GM19468 (cell line): Measurements from ENCODE around the gene EIF4ENIF1.
"Not testable (repeated sequence)": the region's sequence is repeated elsewhere in the genome, so short reads cannot be mapped to it uniquely, and the experiment has no call there.

ENCODE experiments used
- ATAC-seq: cut with Tn5 transposase; IDR thresholded peaks from one replicate; pipeline ENCODE4 v1.9.1; 2021; ENCODE audit warnings: mild to moderate bottlenecking, moderate library complexity, moderate number of reproducible peaks; ENCODE audit not compliant: unreplicated experiment; ENCODE audit errors: extremely low read depth

The EIF4ENIF1 gene, protein sequence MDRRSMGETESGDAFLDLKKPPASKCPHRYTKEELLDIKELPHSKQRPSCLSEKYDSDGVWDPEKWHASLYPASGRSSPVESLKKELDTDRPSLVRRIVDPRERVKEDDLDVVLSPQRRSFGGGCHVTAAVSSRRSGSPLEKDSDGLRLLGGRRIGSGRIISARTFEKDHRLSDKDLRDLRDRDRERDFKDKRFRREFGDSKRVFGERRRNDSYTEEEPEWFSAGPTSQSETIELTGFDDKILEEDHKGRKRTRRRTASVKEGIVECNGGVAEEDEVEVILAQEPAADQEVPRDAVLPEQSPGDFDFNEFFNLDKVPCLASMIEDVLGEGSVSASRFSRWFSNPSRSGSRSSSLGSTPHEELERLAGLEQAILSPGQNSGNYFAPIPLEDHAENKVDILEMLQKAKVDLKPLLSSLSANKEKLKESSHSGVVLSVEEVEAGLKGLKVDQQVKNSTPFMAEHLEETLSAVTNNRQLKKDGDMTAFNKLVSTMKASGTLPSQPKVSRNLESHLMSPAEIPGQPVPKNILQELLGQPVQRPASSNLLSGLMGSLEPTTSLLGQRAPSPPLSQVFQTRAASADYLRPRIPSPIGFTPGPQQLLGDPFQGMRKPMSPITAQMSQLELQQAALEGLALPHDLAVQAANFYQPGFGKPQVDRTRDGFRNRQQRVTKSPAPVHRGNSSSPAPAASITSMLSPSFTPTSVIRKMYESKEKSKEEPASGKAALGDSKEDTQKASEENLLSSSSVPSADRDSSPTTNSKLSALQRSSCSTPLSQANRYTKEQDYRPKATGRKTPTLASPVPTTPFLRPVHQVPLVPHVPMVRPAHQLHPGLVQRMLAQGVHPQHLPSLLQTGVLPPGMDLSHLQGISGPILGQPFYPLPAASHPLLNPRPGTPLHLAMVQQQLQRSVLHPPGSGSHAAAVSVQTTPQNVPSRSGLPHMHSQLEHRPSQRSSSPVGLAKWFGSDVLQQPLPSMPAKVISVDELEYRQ

DNA sequence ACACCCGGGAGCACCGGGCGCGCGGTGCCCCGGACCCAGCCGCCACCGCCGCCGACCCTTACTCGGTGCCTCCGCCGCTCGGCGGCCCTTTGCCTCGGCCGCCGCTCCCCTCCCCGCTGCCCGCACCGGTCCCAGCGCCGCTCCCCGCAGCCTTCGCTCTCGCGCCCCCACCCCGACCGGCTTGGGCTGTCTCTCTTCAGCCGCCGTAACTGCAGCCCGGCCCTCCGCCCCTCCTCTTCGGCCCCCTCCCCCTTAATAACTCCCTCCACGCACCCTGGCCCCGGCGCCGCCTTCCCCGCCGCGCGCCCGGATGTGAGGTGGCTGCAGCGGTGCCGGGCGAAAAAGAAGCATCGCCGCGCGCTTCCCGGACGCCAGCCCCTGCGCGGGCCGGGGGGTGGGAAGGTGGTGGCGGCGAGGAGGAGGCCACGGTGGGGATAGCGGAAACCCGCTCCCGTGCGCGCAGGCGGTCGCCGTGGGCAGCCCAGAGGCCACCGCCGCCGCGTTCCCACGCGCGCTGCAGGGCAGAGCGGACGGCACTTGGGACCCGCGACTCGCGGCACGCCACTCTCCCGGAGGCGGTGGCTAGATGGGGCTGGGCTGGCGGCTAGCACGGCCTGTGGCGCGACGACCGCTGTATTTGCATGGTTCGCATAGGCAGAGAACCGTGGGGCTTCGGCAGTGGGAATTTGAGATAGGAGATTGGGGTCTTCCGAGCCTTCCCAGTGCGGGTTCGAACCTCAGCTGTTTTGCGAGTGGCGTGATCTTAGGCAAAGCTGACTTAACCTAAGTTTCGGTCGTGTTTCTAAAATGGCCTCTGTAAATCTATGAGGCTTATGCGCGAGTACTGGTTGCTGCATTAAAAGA lies at the start of gene EIF4ENIF1:
Gene EIF4ENIF1, minus strand, starts transcription at position 211 of the 864 bp plus-strand sequence. CDS start 1,124 bp downstream, outside the sequence.
- ATAC-seq = no peak

DNA sequence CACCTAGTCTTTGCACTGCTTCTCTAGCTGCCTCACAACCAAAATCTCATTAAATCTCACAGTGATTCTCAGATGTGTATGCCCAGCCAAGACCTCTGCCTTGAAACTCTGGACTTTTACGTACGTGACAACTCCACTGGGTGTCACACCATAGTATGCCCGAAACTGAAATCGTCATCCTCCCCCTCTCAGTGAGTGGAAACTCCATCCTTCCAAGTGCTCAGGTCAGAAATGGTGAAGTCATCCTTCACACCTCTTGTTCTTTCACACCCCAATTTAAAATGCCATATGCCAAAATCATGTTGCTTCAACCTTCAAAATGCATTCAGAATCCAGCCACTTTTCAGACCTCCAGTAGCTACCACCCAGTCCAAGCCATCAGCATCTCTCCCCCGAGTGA lies 49.2 kb upstream of the EIF4ENIF1 start:
- ATAC-seq = no peak

DNA sequence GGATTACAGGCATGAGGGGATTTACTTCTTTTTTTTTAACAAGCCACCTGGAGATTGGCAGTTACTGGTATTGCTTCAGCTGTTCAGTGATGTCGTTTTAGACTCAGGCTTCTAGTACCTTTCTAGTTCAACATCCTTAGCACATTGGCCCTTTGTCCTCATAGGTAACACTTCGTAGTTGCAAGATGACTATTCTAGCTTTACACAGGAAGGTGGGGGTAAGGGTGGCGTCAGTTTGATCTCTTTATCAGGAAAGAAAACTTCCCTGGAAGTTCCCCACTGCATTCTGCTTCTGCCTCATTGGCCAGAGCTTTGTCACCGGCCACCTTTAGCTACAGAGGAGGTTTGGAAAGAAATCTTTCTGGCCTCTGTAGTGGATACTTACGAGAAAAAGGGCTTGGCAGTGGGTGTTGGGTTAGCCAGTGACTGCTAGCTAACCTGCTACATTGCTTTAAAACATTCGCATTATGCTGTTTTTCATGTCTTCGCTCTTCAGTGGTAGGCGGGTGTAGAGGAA lies 47.4 kb upstream of the EIF4ENIF1 start:
- peak; percentile 39 for ATAC-seq

DNA sequence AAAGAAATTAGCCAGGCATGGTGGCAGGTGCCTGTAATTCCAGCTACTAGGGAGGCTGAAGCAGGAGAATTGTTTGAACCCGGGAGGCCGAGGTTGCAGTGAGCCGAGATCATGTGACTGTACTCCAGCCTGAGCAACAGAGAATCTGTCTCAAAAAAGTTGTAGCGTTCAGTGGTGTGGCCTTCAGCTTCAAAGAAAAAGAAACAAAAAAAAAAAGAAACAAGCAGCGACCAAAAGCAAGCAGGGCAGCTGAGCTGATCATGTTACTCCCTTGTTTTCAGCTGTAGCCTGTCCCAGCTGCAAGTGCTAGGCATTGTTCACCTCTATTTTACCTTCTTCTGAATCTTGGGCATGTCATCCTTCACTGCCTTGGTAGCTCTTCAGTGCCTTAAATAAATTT lies 43.7 kb upstream of the EIF4ENIF1 start:
- ATAC-seq = no peak

DNA sequence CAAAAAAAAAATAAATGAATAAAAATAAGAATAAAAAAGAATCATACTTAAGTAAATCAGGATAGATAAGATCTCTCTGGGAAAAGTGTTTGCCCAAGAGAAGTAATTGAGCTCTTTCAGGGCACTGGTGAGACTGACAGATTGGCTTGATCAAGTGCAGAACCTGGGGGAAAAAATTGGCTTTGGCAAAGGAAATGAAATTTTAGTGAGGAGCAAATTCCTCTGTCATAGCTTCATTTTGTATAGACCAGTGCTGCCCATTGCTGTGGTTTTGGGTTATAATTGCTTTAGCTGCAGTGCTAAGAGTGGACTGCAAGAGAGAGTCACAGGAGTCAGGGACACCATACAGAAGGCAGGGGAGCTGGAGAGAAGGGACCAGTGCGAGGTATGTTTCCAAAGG lies 42.4 kb upstream of the EIF4ENIF1 start:
- ATAC-seq = no peak

DNA sequence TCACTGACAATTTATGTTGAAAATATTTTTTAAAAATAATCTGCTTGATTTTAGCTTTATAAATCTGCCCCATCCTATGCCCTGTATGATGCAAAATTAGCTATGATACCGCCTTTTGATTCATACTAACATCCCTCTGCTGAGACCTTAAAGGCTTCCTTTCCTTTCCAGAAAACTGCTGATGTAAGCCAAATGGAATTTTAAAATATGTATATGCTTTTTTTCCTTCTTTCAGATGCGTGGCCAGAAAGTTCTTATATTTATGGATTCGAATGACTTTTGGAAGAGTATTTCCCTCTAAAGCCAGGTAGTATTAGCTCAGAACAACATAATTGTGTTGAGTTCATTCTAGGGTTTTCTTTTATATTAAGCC lies 41.2 kb upstream of the EIF4ENIF1 start:
- no peak for ATAC-seq

DNA sequence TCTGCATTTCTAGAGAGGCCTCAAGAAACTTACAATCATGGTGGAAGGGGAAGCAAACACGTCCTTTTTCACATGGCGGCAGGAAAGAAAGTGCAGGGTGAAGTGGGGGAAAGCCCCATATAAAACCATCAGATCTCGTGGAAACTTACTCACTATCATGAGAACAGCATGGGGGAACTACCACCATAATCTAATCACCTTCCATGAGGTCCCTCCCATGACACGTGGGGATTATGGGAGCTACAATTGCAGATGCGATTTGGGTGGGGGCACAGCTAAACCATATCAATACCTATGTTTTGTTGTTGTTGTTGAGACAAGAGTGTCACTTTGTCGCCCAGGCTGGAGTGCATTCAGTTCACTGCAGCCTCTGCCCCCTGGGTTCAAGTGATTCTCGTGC lies 36.6 kb upstream of the EIF4ENIF1 start:
- ATAC-seq = no peak

DNA sequence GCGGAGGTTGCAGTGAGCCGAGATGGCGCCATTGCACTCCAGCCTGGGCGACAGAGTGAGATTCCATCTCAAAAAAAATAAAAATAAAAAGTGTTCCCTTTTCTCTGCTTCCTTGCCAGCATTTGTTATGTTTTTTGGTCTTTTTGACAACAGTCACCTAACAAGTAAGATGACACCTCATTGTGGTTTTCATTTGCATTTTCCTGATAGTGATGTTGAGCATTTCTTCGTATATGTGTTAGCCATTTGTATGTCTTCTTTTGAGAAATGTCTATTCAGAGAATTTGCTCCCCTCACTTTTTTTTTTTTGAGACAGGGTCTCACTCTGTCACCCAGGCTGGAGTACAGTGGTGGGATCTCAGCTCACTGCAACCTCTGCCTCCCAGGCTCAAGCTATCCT lies 34.5 kb upstream of the EIF4ENIF1 start:
- ATAC-seq = not testable (repeated sequence)

DNA sequence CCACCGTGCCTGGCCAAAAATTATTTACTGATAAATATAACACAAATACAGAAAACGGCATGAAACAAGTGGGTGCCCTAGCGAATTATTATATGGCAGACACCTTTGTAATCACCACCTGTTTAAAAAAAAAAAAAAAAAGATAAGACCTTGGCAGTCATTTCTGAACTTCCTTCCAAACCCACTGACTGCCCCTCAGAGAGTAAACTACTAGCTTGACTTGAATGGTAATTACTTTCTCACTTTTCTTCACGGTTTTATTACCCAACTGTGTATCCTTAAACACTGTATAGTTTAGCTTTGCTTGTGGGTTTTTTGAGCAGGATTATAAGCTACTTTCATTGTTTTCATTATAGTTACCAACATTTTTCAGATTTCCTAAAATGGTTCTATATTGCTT lies 30.4 kb upstream of the EIF4ENIF1 start:
- no peak for ATAC-seq

DNA sequence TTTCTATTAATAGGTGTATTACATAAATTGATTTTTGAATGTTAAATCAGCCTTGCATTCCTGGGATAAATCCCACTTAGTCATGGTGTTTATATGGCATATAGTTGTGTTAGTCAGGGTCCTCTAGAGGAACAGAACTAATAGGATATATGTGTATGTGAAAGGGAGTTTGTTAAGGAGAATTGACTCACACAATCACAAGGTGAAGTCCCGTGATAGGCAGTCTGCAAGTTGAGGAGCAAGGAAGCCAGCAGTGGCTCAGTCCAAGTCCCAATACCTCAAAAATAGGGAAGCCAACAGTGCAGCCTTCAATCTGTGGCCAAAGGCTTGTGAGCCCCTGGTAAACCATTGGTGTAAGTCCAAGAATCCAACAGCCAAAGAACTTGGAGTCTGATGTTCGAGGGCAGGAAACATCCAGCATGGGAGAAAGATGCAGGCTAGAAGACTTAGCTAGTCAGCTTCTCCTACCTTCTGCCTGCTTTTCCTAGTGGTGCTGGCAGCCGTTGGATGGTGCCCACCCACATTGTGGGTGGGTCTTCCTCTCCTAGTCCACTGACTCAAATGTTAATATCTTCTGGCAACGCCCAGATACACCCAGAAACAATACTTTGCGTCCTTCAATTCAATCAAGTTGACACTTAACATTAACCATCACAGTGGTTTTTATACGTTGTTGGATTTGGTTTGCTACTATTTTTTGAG lies 19.6 kb upstream of the EIF4ENIF1 start:
- no peak for ATAC-seq

DNA sequence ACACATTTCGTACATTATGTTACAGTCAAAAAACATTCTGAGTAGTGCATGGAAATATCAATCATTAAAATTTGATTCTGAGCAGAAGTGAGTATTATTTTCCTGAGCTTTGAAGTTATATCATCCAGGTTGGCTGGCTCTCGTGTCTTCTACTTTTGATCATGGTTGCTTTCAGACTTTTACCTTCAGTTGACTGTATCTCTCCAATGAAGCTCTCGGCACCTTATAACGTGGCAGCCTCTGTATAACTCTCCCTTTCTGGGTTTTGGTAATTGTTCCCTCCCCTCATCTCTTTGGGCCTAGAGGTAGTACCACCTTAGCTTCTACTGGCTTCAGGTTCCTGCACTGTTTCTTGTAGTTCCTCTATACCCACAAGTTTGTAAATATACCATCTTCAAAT lies 18.9 kb upstream of the EIF4ENIF1 start:
- ATAC-seq = no peak

DNA sequence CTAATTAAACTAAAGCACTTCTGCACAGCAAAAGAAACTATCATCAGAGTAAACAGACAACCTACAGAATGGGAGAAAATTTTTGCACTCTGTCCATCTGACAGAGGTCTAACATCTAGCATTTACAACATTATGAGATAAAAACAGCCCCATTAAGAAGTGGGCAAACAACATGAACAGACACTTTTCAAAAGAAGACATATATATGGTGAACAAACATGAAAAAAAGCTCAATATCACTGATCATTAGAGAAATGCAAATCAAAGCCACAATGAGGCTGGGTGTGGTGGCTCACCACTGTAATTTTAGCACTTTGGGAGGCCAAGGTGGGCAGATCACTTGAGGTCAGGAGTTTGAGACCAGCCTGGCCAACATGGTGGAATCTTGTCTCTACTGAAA lies 17.9 kb upstream of the EIF4ENIF1 start:
- not testable (repeated sequence) for ATAC-seq

DNA sequence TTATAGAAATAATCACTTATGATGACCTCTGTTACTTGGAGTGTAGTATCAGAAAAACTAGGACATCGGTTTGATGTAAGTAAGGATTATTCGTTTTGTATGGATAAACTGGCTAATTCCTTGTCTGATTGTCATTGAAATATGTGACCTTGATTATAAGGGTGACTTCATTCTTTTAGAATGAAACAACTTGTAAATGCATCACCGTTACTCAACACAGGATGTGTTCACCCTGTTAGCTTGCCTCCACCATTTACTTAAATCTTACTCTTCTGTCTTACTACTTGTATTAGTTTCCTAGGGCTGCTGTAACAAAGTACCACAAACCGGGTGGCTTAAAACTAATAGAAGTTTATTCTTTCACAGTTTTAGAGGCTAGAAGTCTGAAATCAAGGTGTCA lies 14.6 kb upstream of the EIF4ENIF1 start:
- no peak for ATAC-seq

DNA sequence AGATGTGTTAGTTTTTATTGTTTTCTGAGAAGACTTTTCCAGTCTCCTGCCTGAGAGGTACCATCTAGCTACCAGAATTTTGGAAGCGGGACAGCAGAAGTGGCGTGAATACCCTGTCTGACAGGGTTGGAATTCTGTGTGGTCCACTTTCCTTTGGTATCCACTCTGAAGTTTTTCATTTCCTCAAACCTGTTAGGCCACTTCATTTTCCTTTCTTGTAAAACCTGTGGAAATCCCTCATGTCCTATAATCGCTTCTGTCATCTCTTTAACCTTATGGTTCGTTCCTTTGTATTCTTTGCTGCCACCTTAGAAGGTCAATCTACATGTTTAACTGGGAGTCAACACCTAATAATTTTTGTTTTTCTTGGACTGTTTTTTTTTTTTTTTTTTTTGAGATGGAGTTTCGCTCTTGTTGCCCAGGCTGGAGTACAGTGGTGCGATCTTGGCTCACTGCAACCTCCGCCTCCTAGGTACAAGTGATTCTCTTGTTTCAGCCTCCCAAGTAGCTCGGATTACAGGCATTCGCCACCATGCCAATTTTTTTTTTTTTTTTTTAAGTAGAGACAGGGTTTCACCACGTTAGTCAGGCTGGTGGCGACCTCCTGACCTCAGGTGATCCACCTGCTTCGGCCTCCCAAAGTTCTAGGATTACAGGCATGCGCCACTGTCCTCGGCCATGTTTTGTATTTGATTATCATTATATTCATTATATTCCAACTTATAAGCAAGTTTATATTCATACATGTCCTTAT lies 13.7 kb upstream of the EIF4ENIF1 start:
- no peak for ATAC-seq

DNA sequence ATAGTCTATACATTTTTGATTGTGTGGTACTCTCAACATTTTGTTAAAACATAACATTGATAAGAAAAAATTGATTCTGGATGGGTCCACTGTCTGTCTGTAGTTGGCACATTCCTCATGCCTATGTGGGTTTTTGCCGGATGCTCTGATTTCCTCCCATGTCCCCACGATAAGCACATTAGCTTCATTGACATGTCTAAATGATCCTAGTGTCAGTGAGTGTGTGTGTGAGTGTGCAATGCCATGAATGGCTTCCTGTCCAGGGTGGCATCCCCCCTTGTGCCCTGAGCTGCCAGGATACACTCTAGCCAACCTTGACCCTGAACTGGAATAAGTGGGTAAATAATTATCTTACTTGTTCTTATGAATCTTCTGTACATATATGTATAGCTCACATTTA lies 12.1 kb upstream of the EIF4ENIF1 start:
- no peak for ATAC-seq

DNA sequence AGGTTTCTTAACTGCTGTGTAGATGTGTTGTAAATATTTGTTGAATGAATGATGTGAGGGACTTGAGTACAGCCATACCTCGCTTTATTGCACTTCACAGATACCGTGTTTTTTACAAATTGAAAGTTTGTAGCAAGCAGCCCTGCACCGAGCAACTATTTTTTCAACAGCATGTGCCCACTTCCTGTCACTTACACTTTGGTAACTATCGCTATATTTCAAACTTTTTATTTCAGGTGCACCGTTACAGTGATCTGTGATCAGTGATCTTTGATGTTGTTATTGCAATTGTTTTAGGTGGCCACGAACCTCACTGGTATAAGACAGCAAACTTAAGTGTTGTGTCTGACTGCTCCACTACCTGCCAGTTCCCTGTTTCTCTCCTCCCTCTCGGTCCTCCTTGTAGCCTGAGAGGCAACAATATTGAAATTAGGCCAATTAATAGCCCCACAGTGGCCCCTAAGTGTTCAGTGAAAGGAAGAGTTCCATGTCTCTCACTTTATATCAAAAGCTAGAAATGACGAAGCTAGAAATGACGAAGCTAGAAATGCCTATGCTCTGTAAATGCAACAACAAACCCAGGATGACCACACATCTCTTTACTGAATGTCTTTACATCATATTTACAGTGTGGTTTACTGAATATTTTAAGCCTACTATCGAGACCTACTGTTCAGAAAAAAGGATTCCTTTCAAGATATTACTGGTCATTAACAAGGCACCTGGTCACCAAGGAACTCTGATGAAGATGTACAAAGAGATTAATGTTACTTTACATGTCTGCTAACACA lies 7.7 kb upstream of the EIF4ENIF1 start:
- no peak for ATAC-seq

DNA sequence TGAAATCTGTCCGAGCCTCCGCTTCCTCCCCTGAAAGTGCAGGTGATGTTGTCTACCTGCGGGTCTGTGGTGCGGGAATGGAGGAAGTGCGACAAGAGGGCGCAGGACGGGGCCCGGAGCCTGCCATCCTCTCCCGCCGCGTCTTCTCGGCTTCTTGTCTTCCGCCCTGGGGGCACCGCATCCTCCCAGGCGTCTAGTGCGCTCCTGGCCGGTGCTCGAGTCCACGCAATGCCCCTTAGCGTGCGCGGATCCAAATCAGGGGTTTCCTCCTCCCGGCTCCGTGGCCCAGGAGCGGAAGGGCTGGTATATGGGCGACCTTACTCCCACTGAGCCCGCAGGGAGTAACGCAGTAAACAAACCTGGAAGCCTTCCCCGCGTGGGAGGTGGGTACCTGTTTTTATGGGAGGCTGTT lies 7.1 kb upstream of the EIF4ENIF1 start:
- ATAC-seq = no peak
